Skeletal muscle satellite cell (primary cell): Measurements from ENCODE around the gene SPAG4. TPM values are rescaled to one million over a fixed set of nuclear protein-coding genes. Genes with fewer than 3 reads are reported as not detected.

Experiments
- H3K27me3 ChIP-seq: 2 replicates; pipeline ENCODE4 v1.7.0; 2013; ENCODE audit warnings: low read length; ENCODE audit not compliant: control insufficient read depth, insufficient read depth
- H3K36me3 ChIP-seq: 2 replicates; pipeline ENCODE4 v1.7.0; 2013; ENCODE audit warnings: mild to moderate bottlenecking, control low read depth, low read length; ENCODE audit not compliant: insufficient read depth
- H3K4me1 ChIP-seq: 2 replicates; pipeline ENCODE4 v1.7.0; 2013; ENCODE audit warnings: low read length; ENCODE audit not compliant: control insufficient read depth, insufficient read depth
- H3K4me2 ChIP-seq: 2 replicates; pipeline ENCODE4 v1.7.0; 2013; ENCODE audit warnings: mild to moderate bottlenecking, low read length
- H3K4me3 ChIP-seq: 2 replicates; pipeline ENCODE4 v1.7.0; 2013; ENCODE audit warnings: low read length
- H3K9ac ChIP-seq: 2 replicates; pipeline ENCODE4 v1.7.0; 2013; ENCODE audit warnings: mild to moderate bottlenecking, low read depth, low read length, moderate library complexity
- H3K9me3 ChIP-seq: replicated peaks from 2 replicates; pipeline ENCODE4 v1.7.0; 2013; ENCODE audit warnings: mild to moderate bottlenecking, control low read depth, low read length
- total RNA-seq: library from RNA; depleted of rRNA; stranded (reverse); fragments of >200 nt; gene quantifications from 2 replicates; pipeline ENCODE4 v1.2.3, GENCODE V29; 2012; rRNA removed

SPAG4 gene, protein sequence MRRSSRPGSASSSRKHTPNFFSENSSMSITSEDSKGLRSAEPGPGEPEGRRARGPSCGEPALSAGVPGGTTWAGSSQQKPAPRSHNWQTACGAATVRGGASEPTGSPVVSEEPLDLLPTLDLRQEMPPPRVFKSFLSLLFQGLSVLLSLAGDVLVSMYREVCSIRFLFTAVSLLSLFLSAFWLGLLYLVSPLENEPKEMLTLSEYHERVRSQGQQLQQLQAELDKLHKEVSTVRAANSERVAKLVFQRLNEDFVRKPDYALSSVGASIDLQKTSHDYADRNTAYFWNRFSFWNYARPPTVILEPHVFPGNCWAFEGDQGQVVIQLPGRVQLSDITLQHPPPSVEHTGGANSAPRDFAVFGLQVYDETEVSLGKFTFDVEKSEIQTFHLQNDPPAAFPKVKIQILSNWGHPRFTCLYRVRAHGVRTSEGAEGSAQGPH
- total RNA-seq: 12.0 and 13.4 TPM in 2 replicates

DNA sequence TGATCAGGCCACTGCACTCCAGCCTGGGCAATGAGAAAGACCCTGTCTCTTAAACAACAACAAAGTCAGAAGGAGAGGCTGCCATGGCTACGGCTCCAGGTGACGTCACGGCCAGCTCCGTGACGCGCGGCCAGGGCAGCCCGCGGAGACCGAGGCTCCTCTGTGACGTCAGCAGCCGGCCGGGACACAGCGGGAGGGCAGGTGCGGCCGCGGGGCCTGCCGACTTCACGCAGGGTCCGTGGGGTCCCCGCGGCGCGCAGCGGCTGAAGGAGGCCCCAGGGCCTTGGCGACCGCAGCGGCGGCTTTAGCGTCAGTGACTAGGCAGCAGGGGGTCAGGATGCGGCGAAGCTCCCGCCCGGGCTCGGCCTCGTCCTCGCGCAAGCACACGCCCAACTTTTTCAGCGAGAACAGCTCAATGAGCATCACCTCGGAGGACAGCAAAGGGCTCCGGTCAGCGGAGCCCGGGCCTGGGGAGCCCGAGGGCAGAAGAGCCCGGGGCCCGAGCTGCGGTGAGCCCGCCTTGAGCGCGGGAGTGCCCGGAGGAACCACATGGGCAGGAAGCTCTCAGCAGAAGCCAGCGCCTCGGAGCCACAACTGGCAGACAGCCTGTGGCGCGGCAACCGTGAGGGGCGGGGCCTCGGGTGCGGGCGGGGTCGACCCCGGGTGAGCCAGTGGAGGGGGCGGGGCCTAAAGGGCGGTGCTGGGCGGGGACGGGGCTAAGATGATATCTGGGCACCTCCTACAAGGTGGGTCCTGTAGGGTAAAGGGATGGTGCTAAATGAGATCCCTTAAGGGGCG lies at the start of gene SPAG4:
TSS of gene SPAG4 (plus strand) at position 163 of the 798 bp plus-strand sequence. CDS start at position 338, 175 bp downstream.
- Histone ChIP-seq H3K9me3 (no peaks in the 10 kb centered on the region), H3K9ac (peak within 1 kb of the TSS; percentile 80), H3K4me3 (peak within 1 kb of the TSS; percentile 73), H3K4me2 (peak within 1 kb of the TSS; percentile 94), H3K4me1 (peaks cover 33% of the 10 kb centered on the region), H3K27me3 (no peaks in the 10 kb centered on the region), H3K36me3 (peaks cover 3% of the 10 kb centered on the region)

DNA sequence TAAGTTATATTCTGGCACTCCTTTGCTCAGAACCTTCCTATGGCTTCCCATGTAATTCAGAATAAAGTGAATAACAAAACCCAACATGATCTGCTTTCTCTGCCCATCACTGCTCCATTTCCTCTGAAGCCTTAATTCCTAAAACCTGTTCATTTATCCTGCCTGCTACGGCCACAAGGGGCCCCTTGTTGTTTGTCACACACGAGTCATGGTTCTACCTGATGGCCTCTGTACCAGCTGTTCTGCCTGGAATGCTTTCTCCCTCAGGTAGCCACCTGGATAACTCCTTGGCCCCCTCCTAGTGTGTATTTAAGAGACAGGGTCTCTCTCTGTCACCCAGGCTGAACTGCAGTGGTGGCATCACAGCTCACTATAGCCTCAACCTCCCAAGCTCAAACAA lies 47.0 kb upstream of the SPAG4 start:
- Histone ChIP-seq H3K4me2 (no peak overlapping the region), H3K9me3 (no peaks in the 10 kb centered on the region), H3K36me3 (no peaks in the 10 kb centered on the region), H3K27me3 (peaks cover 8% of the 10 kb centered on the region), H3K4me1 (no peaks in the 10 kb centered on the region), H3K4me3 (no peak overlapping the region), H3K9ac (no peak overlapping the region)

- Histone ChIP-seq H3K27me3 (peaks cover 9% of the 10 kb centered on the region), H3K4me1 (no peaks in the 10 kb centered on the region), H3K4me2 (no peak overlapping the region), H3K36me3 (no peaks in the 10 kb centered on the region), H3K9ac (no peak overlapping the region), H3K4me3 (no peak overlapping the region), H3K9me3 (no peaks in the 10 kb centered on the region)
These were observed 44.1 kb upstream of the SPAG4 start for GRCh38 chr20:35571555-35571954.

DNA sequence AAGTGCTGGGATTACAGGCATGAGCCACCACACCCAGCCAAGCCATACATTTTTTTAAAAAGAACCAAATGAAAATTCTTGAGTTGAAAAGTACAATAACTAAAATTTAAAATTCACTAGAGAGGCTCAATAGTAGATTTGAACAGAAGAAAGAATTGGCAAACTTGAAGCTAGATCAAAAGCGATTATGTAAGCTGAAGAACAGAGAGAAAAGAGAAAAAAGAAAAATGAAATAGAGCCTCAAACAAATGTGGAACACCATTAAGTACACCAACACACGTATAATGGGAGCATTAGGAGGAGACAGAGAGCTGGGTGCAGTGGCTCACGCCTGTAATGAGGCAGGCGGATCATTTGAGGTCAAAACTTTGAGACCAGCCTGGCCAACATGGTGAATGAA lies 42.8 kb upstream of the SPAG4 start:
- Histone ChIP-seq H3K4me2 (no peak overlapping the region), H3K4me1 (no peaks in the 10 kb centered on the region), H3K27me3 (peaks cover 16% of the 10 kb centered on the region), H3K9me3 (no peaks in the 10 kb centered on the region), H3K9ac (no peak overlapping the region), H3K4me3 (no peak overlapping the region), H3K36me3 (no peaks in the 10 kb centered on the region)

GRCh38 chr20:35575958-35576357 lies 39.7 kb upstream of the SPAG4 start:
- Histone ChIP-seq H3K4me1 (no peaks in the 10 kb centered on the region), H3K4me3 (no peak overlapping the region), H3K9ac (no peak overlapping the region), H3K36me3 (no peaks in the 10 kb centered on the region), H3K4me2 (no peak overlapping the region), H3K27me3 (peaks cover 16% of the 10 kb centered on the region), H3K9me3 (no peaks in the 10 kb centered on the region)

DNA sequence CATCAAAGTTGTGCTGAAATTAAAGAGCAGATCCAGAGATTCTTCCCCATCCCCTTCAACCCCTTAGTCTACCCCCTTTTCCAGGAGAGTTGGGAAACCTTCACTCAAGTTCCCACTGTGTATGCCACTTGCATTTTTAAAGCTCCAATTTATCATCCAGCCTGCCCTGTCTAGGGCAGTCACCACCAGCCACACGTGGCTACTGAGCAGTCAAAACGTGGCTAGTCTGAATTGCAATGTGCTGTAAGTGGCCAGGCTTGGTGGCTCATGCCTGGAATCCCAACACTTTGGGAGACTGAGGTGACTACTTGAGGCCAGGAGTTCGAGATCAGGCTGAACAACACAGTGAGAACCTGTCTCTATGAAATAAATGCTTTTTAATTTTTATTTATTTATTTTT lies 38.8 kb upstream of the SPAG4 start:
- H3K9me3 ChIP-seq: no peaks in the 10 kb centered on the region
- H3K4me1 ChIP-seq: no peaks in the 10 kb centered on the region
- no peak overlapping the region for H3K4me2 ChIP-seq
- no peak overlapping the region for H3K4me3 ChIP-seq
- peaks cover 16% of the 10 kb centered on the region for H3K27me3 ChIP-seq
- no peak overlapping the region for H3K9ac ChIP-seq
- H3K36me3 ChIP-seq: no peaks in the 10 kb centered on the region

GRCh38 chr20:35578469-35578868 lies 37.2 kb upstream of the SPAG4 start:
- Histone ChIP-seq H3K4me1 (no peaks in the 10 kb centered on the region), H3K4me3 (no peak overlapping the region), H3K27me3 (peaks cover 16% of the 10 kb centered on the region), H3K9me3 (no peaks in the 10 kb centered on the region), H3K4me2 (no peak overlapping the region), H3K36me3 (no peaks in the 10 kb centered on the region), H3K9ac (no peak overlapping the region)

DNA sequence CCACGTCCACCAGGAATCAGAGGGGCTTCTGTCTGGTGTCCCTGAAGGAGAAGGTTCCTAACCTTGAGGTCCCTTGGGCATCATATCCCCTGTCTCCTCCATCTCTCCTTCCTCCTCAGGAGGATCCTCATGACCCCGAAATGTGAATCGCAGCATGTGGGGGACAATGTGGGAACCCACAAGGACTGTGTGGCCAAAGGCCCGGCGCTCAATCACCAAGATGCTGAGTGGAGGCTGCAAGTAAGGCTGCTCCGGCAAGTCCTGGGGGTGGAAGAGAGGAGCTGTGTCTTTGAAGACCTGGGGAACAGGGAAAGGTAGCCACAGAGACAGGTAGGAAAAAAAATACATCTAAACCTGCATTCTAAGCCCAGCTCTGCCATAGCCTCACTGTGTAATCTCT lies 36.4 kb upstream of the SPAG4 start:
- H3K4me2 ChIP-seq: no peak overlapping the region
- no peaks in the 10 kb centered on the region for H3K9me3 ChIP-seq
- H3K36me3 ChIP-seq: no peaks in the 10 kb centered on the region
- H3K9ac ChIP-seq: no peak overlapping the region
- H3K27me3 ChIP-seq: peaks cover 16% of the 10 kb centered on the region
- H3K4me1 ChIP-seq: no peaks in the 10 kb centered on the region
- H3K4me3 ChIP-seq: no peak overlapping the region

- Histone ChIP-seq H3K27me3 (peaks cover 5% of the 10 kb centered on the region), H3K4me3 (no peak overlapping the region), H3K9me3 (no peaks in the 10 kb centered on the region), H3K4me1 (no peaks in the 10 kb centered on the region), H3K36me3 (no peaks in the 10 kb centered on the region), H3K9ac (no peak overlapping the region), H3K4me2 (no peak overlapping the region)
These were observed 33.5 kb upstream of the SPAG4 start for GRCh38 chr20:35582131-35582530.

GRCh38 chr20:35582741-35583404 lies 32.8 kb upstream of the SPAG4 start:
- Histone ChIP-seq H3K9me3 (no peaks in the 10 kb centered on the region), H3K4me2 (no peak overlapping the region), H3K27me3 (peaks cover 4% of the 10 kb centered on the region), H3K4me3 (no peak overlapping the region), H3K36me3 (no peaks in the 10 kb centered on the region), H3K4me1 (no peaks in the 10 kb centered on the region), H3K9ac (no peak overlapping the region)
